ENCODE measurements around the gene RHPN2.
"Not testable (repeated sequence)": the region's sequence is repeated elsewhere in the genome, so short reads cannot be mapped to it uniquely, and the experiment has no call there.

RHPN2 gene

GRCh38 chr19:33063753-33064457 is 783 bp downstream of the RHPN2 start:
- FAIRE-seq = no peak

- no peak for FAIRE-seq
These were observed 1.3 kb downstream of the RHPN2 start for GRCh38 chr19:33063356-33063752.

DNA sequence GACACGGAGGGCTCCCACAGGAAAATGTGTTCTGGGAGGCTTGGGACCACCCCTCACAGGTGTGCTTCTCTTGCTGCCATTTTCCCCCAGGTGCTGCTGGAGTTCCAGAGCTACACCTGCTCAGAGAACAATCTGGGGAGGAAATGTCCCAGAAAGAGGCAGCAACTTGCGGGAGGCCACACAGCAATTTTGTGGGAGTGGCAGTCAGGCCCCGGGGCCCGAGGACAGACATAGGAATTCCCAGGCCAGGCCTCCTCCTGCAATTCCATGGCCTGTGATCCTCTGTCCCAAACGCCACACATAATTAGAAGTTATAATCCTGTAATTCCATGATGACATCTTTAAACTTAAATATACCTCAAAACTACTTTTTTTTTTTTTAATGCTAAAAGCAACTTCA is 1.8 kb downstream of the RHPN2 start:
- FAIRE-seq = no peak

DNA sequence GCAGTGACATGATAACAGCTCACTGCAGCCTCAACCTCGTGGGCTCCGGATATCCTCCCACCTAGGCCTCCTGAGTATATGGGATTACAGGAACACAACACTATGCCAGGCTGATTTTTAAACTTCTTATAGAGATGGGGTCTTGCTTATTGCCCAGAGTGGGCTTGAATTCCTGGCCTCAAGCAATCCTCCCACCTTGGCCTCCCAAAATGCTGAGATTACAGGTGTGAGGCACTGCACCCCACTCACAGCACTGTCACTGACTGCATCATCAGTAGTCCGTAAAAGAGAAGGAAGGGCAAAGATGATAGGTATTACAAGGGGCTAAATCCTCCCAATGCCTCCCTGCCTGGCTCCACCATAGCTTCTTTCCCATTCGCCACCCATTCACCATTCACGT is 4.1 kb downstream of the RHPN2 start:
- FAIRE-seq = no peak

DNA sequence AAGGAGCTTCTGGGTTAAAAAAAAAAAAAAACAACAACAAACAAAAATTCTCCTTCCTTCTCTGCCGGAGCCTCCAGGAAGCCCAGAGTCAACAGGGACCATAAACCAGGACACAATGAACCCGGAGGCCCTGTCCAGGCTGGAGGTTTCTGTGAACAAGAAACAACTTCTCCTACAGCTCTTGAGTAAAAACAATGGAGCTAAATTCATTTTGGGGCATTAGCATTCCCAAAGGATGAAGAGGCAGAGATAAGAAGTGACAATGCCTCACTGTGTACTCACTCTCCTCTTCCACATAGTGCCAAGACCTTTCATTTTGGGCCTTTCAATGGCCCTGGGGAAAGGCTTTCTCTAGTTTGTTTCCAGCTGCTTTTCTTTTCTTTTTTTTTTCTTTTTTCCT is 9.0 kb downstream of the RHPN2 start:
- FAIRE-seq = no peak

DNA sequence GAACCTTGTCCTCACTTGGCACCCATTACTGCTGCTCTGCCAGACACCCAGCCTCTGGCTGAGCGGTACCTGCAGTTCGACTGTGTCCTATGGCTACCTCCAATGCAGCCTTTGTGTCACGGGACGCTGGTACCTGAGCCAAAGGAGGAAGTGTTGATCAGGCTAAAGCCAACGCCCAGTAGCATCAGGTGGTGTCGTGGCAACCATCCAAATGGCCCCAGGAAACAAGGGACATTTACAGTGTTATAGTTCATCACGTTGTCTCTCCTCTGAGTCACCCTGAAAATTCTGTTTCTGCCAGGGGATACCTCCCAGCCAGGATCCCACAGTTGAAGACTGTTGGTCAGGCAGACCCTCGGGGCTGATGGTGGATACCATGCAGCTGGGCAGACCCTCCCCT is 10.1 kb downstream of the RHPN2 start:
- no peak for FAIRE-seq

DNA sequence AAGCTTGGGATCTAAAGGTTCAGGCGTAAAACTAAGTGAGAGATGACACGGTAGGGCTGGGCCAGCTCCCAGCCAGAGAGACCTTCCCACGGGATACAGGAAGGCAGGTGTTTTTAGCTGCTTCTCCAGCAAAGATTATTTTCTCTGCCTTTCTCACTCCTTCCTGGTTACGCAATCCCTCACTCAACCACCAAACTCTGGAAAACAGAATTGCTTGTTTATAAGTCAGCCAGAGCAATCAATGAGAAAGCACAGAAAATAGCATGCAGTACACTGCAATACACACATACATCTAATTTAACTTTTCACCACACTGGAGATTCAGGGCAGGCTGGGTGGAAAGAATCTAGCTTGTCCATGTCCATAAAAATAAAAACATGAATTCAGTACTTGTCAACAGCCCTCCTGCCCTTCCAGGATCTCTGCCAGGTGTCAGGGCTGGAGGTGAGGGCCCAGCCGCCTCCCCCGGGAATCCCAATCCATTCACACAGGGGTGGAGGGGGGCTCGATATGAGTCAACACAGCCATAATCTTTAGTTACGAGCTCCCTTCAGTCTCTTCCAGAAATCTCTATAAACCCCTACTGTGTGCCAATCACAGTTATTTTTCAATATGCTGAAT is 12.2 kb downstream of the RHPN2 start:
- FAIRE-seq = no peak

DNA sequence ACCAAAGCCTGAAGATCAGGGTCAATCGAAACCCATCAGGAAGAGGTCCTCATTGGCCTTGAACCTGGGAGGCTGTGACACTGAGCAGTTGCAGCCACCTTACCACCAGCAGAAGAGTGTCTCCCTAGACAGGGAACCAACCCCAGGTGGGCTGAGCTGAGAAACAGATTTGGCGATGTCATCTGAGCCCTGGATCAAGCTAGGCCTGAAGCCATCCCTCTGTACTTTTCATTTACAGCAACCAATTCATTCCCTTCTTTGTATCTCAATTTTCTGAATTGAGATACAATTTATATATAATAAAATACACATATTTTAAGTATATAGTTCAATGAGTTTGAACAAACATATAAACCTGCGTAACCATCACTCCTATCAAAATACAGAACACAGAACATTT is 14.6 kb downstream of the RHPN2 start:
- FAIRE-seq = no peak

DNA sequence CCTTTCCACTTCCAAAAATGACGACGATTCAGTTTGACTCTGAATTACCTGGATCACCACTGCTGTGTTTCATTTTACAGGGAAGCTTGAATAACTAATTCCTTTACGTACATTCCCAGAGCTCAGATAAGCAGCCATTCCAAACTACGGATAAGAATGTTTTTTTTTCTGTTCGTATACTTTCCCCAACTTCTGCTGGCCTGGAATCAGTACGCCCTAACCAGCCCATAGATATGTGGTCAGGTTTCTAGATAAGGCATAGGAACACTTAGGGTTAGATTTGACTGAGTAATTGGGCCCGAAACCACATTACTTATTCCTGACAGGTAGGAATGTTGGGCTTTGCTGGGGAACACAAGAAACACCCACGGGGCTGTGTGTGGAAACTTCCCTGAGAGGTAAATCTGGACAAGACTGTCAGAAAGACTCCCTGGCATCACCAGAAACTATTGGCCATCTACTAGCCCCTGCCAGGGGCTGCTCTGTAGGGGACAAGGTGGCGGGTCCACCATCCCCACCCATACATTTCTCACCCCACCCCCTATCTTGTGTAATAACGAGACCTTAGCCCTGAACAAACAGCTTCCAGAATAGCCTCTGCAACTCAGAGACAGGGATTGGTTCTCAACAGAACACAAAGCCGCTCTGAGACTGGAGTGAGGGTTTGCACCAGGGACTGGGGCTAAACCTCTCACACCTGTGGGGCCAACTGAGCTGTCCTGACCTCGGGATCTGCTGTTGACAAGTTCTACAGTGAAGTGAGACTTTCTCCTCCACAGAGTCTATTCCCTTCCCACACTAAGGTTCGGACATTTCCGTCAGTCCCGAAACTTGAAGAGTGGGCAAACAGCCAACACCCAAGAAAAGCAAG is 15.6 kb downstream of the RHPN2 start:
- no peak for FAIRE-seq

DNA sequence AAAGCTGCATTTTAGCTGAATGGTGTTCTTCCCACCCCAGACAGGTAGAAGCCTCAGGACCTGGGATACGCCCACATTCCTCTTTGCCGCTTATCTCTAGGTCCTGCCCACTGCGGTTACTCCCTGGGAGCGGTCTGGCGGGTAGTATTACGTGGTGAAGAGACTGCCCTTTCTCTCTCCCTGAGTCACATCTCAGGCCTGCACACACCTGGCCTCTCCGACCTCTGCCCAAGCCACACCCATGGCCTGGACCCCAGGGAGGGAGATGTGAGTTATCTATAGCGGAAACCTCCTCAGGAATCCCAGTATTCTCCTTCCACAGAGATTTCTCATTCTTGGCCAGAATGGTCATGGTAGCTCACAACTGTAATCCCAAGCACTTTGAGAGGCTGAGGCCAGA is 17.3 kb downstream of the RHPN2 start:
- no peak for FAIRE-seq

DNA sequence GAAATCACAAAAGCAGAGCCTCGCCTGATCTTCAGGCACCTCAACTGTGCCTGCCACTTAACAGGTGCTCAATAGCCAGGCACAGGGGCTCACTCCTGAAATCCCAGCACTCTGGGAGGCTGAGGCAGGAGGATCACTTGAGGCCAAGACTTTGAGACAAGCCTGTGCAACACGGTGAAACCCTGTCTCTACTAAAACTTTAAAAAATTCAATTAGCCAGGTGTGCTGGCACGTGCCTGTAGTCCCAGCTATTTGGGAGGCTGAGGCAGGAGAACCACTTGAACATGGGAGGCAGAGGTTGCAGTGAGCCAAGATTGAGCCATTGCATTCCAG is 22.9 kb downstream of the RHPN2 start:
- FAIRE-seq = not testable (repeated sequence)

DNA sequence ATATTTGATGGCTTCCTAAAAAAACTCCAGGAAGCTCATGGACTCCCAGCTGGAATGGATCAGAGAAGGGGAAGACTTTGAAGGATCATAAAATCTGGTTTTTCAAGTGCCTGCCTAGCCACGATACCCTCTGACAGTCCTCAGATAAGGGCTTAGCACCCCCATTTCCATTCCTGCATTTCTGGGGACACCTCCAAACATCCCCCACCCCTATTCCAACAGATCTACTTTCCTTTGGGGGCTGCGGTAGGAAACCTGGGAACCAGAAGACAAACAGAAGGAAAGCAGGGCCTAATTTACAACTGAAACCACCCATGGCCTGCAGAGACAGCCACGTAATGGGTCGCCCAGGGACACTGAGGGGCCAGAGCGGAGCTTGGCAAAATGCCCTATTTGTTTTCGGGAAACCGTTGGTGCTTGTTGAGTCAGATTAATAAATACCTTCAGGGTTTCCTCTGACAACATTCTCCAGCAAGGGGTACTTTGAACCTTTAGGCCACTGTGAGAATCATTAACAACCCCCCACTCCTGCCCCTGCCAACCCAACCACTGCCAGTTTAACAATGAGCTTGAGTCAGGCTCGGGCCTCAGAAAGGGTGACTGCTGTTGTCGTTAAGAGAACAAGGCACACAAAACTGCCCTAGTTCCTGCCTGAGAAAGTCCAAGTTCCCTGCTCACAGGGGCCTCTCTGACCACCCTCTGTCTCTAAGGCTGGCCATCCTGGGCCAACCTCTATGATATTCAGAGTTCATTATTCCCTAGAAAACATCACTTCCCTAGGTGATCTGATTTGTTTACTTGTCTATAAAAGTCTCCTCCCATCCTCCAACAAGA is 23.5 kb downstream of the RHPN2 start:
- no peak for FAIRE-seq

DNA sequence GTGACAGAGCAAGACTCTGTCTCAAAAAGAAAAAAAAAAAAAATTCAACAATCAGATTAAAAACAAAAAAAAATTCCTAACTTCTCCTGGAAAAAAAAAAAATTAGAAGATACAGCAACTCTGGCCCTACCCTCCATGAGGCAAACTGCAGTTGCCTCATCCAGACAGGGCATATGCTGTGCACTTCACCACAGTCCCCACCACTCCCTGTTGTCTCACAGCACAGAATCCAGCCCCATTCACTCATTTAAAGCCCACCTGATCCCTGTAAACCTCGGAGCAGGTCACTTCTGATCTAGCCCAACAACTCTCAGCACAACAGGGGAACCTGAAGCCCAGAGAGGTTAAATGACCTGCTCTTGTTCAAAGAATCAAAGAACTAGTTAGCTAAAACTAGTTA is 24.9 kb downstream of the RHPN2 start:
- no peak for FAIRE-seq

- no peak for FAIRE-seq
These were observed 25.5 kb downstream of the RHPN2 start for GRCh38 chr19:33039108-33039599.

- not testable (repeated sequence) for FAIRE-seq
These were observed 27.3 kb downstream of the RHPN2 start for GRCh38 chr19:33037168-33038025.

GRCh38 chr19:33036370-33037167 is 28.1 kb downstream of the RHPN2 start:
- FAIRE-seq = not testable (repeated sequence)

DNA sequence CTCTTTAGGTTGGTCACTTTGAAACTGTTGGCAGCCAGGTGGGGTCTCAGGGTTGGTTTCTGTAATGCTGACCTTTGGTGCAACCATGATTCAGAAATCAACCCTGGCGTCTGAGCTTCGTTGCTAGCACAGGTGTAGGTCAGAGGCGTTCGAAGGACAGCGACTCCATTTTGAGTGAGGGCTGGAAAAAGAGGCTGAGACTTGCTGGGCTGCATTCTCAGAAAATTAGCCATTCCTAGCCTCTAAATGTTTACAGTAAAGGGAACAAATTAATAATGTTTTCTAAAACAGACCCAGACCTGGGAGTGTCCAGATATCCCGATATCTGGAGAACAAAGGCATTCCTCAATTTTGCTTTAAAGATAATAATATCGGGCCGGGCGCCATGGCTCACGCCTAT is 29.2 kb downstream of the RHPN2 start:
- FAIRE-seq = no peak

- no peak for FAIRE-seq
These were observed 32.4 kb downstream of the RHPN2 start for GRCh38 chr19:33032218-33032781.

- FAIRE-seq = no peak
These were observed 34.9 kb downstream of the RHPN2 start for GRCh38 chr19:33029746-33030303.

DNA sequence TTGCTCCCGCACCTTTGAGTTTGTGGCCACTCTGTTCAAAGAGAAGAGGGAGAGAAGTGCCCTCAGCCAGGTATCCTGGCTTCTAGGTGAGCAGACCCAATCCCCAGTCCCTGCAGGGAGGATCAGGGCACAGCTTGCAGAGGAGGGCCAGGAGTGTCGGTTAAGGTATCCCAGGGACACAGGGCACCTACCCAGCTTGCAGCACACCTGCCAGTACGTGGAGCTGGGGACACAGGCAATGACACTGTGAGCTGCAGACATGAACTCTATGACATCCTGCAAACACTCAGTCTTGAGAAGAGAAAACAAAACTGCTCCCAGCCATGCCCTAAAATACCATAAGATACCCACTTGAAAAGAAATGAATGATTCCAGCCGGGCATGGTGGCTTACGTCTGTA is 38.1 kb downstream of the RHPN2 start:
- FAIRE-seq = not testable (repeated sequence)
